ENCODE results near the gene SPRYD3.

DNA sequence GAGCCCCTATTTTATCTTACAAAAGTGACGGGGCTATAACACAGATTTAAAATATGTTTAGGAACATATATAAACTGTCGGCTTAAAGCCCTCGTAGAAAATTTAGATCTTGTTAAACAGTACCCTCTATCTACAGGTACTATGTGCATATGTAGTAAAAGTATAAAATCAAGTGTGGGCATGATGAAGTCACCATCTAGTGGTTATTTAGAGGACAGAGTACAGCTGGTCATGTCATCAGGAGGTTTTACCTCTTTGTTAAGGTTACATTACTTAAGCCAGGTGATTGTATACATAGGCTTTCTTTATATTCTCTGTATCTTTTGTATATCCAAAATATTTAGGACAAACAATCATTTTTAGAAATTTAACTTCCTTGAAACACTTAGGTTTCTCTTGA lies 47.6 kb downstream of the SPRYD3 start:
- TF ChIP-seq, protein P1, sequence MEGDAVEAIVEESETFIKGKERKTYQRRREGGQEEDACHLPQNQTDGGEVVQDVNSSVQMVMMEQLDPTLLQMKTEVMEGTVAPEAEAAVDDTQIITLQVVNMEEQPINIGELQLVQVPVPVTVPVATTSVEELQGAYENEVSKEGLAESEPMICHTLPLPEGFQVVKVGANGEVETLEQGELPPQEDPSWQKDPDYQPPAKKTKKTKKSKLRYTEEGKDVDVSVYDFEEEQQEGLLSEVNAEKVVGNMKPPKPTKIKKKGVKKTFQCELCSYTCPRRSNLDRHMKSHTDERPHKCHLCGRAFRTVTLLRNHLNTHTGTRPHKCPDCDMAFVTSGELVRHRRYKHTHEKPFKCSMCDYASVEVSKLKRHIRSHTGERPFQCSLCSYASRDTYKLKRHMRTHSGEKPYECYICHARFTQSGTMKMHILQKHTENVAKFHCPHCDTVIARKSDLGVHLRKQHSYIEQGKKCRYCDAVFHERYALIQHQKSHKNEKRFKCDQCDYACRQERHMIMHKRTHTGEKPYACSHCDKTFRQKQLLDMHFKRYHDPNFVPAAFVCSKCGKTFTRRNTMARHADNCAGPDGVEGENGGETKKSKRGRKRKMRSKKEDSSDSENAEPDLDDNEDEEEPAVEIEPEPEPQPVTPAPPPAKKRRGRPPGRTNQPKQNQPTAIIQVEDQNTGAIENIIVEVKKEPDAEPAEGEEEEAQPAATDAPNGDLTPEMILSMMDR (IDR thresholded peaks at IDR 0.05; ENCODE audit: low read depth, low read length), result no peak
- TF ChIP-seq EZH2phosphoT487 (IDR thresholded peaks at IDR 0.05; ENCODE audit: low read depth), result no peak
